ENCODE data around the gene SSBP4. TPM values are rescaled to one million over a fixed set of nuclear protein-coding genes. Genes with fewer than 3 reads are reported as not detected.

SSBP4 gene
- total RNA-seq, 4 donors from 2014 or later, result 67.4 to 172 (median 84.2) TPM

GRCh38 chr19:18443406-18443805 lies 24.2 kb downstream of the SSBP4 start:
- WGBS, 2 donors, result 77 to 82% methylated on average over 6 of the region's 6 CpGs

GRCh38 chr19:18443831-18444230 lies 24.6 kb downstream of the SSBP4 start:
- Histone ChIP-seq H3K4me3 (no peak overlapping the region), H3K27ac (peak overlapping the region in 3 of 4 donors; percentile 38 to 62 (median 53))
- 77 to 82% methylated on average over 11 of the region's 11 CpGs for WGBS, 2 donors

More at GRCh38 chr19:18443406-18443805, 24.2 kb downstream of the SSBP4 start:
- DNase-seq (ENCODE audit: low spot score in 2 of 2), result no peak
- H3K27me3 ChIP-seq, result no peaks in the 10 kb centered on the region
- peak overlapping the region in 3 of 4 donors; percentile 38 to 62 (median 53) for H3K27ac ChIP-seq
- no peaks in the 10 kb centered on the region for H3K9me3 ChIP-seq
- no peak for TF ChIP-seq POLR2A (IDR thresholded peaks at IDR 0.05)
- no peak for TF ChIP-seq EP300 (IDR thresholded peaks at IDR 0.05)
- TF ChIP-seq CTCF (IDR thresholded peaks at IDR 0.05), result no peak
- peaks cover 0 to 49% (median 25%) of the 10 kb centered on the region in 3 donors for H3K36me3 ChIP-seq
- no peak overlapping the region for H3K4me3 ChIP-seq
- H3K4me1 ChIP-seq, result peaks cover 0 to 33% (median 5%) of the 10 kb centered on the region in 4 donors

GRCh38 chr19:18444513-18444912 lies 25.3 kb downstream of the SSBP4 start:
- Histone ChIP-seq H3K36me3 (peaks cover 0 to 60% (median 36%) of the 10 kb centered on the region in 3 donors), H3K9me3 (no peaks in the 10 kb centered on the region), H3K4me1 (peaks cover 0 to 22% (median 4%) of the 10 kb centered on the region in 4 donors), H3K27ac (no peak overlapping the region), H3K27me3 (no peaks in the 10 kb centered on the region), H3K4me3 (no peak overlapping the region)
- DNase-seq (ENCODE audit: low spot score in 2 of 2), result no peak
- 81 to 84% methylated on average over 16 to 19 of the region's 19 CpGs for WGBS, 2 donors
- TF ChIP-seq EP300 (IDR thresholded peaks at IDR 0.05), result no peak
- no peak for TF ChIP-seq POLR2A (IDR thresholded peaks at IDR 0.05)
- no peak for TF ChIP-seq CTCF (IDR thresholded peaks at IDR 0.05)

More at GRCh38 chr19:18443831-18444230, 24.6 kb downstream of the SSBP4 start:
- no peaks in the 10 kb centered on the region for H3K27me3 ChIP-seq
- peaks cover 0 to 29% (median 4%) of the 10 kb centered on the region in 4 donors for H3K4me1 ChIP-seq
- H3K9me3 ChIP-seq, result no peaks in the 10 kb centered on the region
- H3K36me3 ChIP-seq, result peaks cover 0 to 54% (median 29%) of the 10 kb centered on the region in 3 donors
- DNase-seq (ENCODE audit: low spot score in 2 of 2), result no peak
- TF ChIP-seq CTCF (IDR thresholded peaks at IDR 0.05), result no peak
- TF ChIP-seq POLR2A (IDR thresholded peaks at IDR 0.05), result no peak
- TF ChIP-seq EP300 (IDR thresholded peaks at IDR 0.05), result no peak

GRCh38 chr19:18445262-18445948 lies 26.2 kb downstream of the SSBP4 start:
- no peaks in the 10 kb centered on the region for H3K27me3 ChIP-seq
- no peaks in the 10 kb centered on the region for H3K9me3 ChIP-seq
- peaks cover 3 to 69% (median 45%) of the 10 kb centered on the region in 3 donors for H3K36me3 ChIP-seq
- H3K4me1 ChIP-seq, result peaks cover 0 to 23% (median 4%) of the 10 kb centered on the region in 4 donors
- H3K4me3 ChIP-seq, result no peak overlapping the region
- DNase-seq (ENCODE audit: low spot score in 2 of 2), result no peak
- H3K27ac ChIP-seq, result no peak overlapping the region
- 69 to 79% methylated on average over 15 of the region's 15 CpGs for WGBS, 2 donors
- TF ChIP-seq POLR2A (IDR thresholded peaks at IDR 0.05), result no peak
- no peak for TF ChIP-seq CTCF (IDR thresholded peaks at IDR 0.05)

GRCh38 chr19:18446145-18446810 lies 27.1 kb downstream of the SSBP4 start:
- WGBS, 2 donors, result 80 to 85% methylated on average over 27 to 34 of the region's 34 CpGs
- no peaks in the 10 kb centered on the region for H3K9me3 ChIP-seq
- no peak overlapping the region for H3K4me3 ChIP-seq
- DNase-seq (ENCODE audit: low spot score in 2 of 2), result no peak
- peaks cover 0 to 32% (median 5%) of the 10 kb centered on the region in 4 donors for H3K4me1 ChIP-seq
- TF ChIP-seq CTCF (IDR thresholded peaks at IDR 0.05) (no peak), POLR2A (IDR thresholded peaks at IDR 0.05) (no peak), EP300 (IDR thresholded peaks at IDR 0.05) (no peak)
- H3K27ac ChIP-seq, result no peak overlapping the region
- H3K36me3 ChIP-seq, result peaks cover 7 to 77% (median 48%) of the 10 kb centered on the region in 3 donors
- no peaks in the 10 kb centered on the region for H3K27me3 ChIP-seq
